ENCODE measurements around the gene STXBP1.

STXBP1 gene

DNA sequence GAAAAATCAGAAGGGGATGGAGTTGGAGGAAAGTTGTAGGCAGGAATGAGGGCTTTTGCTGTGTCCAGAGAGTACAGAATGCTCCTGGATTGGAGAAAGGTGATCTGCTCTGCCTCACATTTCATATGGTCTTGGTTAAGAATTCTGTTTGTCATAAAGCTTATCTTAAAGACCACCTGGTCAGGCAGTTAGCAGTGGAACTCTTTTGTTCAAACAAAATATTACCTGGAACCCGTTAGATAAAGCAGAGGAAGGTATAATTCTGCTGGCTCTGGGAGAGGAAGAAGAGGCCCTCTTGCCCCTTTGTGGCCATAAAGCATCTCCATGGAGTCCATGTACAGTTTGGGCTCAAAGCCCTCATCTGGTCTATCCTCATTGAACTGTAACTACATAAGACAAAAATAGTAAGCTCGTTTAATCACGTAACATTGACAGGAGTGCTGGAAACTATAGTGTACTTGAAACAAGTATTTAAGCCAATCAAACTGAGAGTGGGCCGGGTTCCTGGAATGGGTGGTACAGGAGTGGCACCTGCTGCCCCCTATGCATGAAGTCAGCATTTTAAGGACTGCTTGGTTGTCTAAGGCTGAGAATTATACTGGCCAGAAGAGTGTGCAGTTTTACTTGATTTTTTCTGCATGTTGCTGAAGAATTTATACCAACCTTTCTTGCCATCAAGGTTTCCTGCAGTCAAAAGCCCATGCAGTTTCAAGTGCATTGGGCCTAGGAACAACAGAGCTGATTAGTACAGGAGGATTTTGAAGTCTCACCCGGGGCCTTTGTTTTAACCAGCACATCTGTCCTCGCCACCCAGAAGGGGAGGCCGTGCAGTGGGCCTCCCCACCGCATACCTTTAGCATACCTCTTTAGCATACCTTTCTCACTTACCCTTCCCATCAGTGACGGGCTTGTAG, 39.9 kb downstream of the STXBP1 start:
- TF ChIP-seq, protein P1, sequence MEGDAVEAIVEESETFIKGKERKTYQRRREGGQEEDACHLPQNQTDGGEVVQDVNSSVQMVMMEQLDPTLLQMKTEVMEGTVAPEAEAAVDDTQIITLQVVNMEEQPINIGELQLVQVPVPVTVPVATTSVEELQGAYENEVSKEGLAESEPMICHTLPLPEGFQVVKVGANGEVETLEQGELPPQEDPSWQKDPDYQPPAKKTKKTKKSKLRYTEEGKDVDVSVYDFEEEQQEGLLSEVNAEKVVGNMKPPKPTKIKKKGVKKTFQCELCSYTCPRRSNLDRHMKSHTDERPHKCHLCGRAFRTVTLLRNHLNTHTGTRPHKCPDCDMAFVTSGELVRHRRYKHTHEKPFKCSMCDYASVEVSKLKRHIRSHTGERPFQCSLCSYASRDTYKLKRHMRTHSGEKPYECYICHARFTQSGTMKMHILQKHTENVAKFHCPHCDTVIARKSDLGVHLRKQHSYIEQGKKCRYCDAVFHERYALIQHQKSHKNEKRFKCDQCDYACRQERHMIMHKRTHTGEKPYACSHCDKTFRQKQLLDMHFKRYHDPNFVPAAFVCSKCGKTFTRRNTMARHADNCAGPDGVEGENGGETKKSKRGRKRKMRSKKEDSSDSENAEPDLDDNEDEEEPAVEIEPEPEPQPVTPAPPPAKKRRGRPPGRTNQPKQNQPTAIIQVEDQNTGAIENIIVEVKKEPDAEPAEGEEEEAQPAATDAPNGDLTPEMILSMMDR (IDR thresholded peaks at IDR 0.05; ENCODE audit: poor library complexity, severe bottlenecking), result no peak
- no peaks in the 10 kb centered on the region for H3K4me1 ChIP-seq (ENCODE audit: insufficient read depth, poor library complexity, severe bottlenecking)

DNA sequence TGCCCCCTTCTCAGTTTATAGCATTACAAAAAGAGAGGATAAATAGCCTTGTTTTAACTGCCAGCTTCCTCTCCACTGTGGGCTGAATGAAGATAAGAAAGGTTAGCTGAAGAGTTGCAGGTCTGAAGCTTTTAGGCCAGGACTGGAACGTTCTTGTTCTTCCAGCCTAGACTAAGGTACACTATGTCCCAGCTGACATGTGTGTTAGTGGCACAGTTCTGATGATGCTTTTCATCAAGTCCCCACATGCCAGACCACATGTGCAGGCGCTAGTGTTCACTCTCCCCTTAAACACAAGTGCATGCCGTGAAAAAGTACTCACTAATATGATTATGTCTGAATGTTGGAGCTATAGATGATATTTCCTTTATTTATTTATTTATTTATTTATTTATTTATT, 40.7 kb downstream of the STXBP1 start:
- TF ChIP-seq, protein P1 (IDR thresholded peaks at IDR 0.05; ENCODE audit: poor library complexity, severe bottlenecking), result no peak
- ATAC-seq (ENCODE audit: low read depth) (no peak), DNase-seq (ENCODE audit: low spot score) (no peak)
- H3K4me1 ChIP-seq (ENCODE audit: insufficient read depth, poor library complexity, severe bottlenecking), result no peaks in the 10 kb centered on the region
- no peak overlapping the region for H3K27ac ChIP-seq (ENCODE audit: poor library complexity, severe bottlenecking)
- 0 out of 2 replicates have a peak, but pooled peaks cover 3% of the 10 kb centered on the region for H3K36me3 ChIP-seq (ENCODE audit: low read depth)
- no peaks in the 10 kb centered on the region for H3K27me3 ChIP-seq (ENCODE audit: insufficient read depth, poor library complexity, severe bottlenecking)
- no peak overlapping the region for H3K4me3 ChIP-seq (ENCODE audit: severe bottlenecking)
- no peaks in the 10 kb centered on the region for H3K9me3 ChIP-seq (ENCODE audit: severe bottlenecking)

More for the DNA sequence above, 39.9 kb downstream of the STXBP1 start:
- ATAC-seq (ENCODE audit: low read depth), result no peak
- Histone ChIP-seq H3K4me3 (ENCODE audit: severe bottlenecking) (no peak overlapping the region), H3K27ac (ENCODE audit: poor library complexity, severe bottlenecking) (no peak overlapping the region), H3K27me3 (ENCODE audit: insufficient read depth, poor library complexity, severe bottlenecking) (no peaks in the 10 kb centered on the region), H3K36me3 (ENCODE audit: low read depth) (0 out of 2 replicates have a peak, but pooled peaks cover 3% of the 10 kb centered on the region), H3K9me3 (ENCODE audit: severe bottlenecking) (no peaks in the 10 kb centered on the region)
- no peak for DNase-seq (ENCODE audit: low spot score)

DNA sequence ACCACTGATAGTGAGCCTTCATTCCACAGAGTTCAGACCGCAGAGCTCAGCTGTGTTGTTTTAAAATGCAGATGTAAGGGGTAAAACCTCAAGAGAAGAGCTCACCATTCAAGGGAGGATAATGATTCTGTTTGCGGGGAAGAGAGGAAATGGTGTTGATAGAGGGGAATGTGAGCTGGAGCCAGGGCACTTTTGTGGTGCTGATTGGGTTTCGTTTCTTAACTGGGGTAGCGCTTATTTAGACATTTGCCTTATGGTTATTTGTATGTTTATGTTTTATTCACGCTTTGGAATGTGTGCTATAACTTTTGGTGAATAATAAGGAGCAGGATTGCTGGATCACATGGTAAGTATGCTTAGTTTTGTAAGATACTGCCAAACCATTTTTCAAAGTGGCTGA, 42.5 kb downstream of the STXBP1 start:
- Histone ChIP-seq H3K27me3 (ENCODE audit: insufficient read depth, poor library complexity, severe bottlenecking) (no peaks in the 10 kb centered on the region), H3K4me1 (ENCODE audit: insufficient read depth, poor library complexity, severe bottlenecking) (no peaks in the 10 kb centered on the region), H3K9me3 (ENCODE audit: severe bottlenecking) (no peaks in the 10 kb centered on the region), H3K4me3 (ENCODE audit: severe bottlenecking) (no peak overlapping the region), H3K36me3 (ENCODE audit: low read depth) (peaks cover 3% of the 10 kb centered on the region; the same call in 1 of the 2 replicates), H3K27ac (ENCODE audit: poor library complexity, severe bottlenecking) (no peak overlapping the region)
- ATAC-seq (ENCODE audit: low read depth), result no peak
- no peak for DNase-seq (ENCODE audit: low spot score)
- TF ChIP-seq, protein P1 (IDR thresholded peaks at IDR 0.05; ENCODE audit: poor library complexity, severe bottlenecking), result no peak

DNA sequence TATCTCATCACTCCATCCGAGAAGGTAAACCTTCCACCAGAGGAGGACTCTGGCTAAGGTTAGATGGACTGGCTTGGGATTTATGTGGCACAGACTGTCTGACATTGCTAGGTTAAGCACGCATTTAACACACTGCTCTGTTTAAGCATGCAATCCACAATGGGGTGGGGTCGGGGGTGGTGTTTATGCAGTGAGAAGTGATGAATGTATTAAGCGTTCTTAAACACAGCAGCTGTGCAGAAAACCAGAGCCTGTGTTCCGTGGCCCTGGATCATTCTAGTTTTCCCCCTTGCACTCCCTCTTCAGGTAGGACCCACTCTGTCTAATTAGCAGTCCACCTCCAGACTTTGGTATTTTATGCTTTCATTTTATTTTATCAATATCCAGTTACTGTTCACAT, 46.4 kb downstream of the STXBP1 start:
- Histone ChIP-seq H3K27ac (ENCODE audit: poor library complexity, severe bottlenecking) (no peak overlapping the region), H3K4me3 (ENCODE audit: severe bottlenecking) (no peak overlapping the region), H3K27me3 (ENCODE audit: insufficient read depth, poor library complexity, severe bottlenecking) (no peaks in the 10 kb centered on the region), H3K36me3 (ENCODE audit: low read depth) (peaks cover 13% of the 10 kb centered on the region), H3K4me1 (ENCODE audit: insufficient read depth, poor library complexity, severe bottlenecking) (no peaks in the 10 kb centered on the region), H3K9me3 (ENCODE audit: severe bottlenecking) (no peaks in the 10 kb centered on the region)
- no peak for ATAC-seq (ENCODE audit: low read depth)
- TF ChIP-seq, protein P1 (IDR thresholded peaks at IDR 0.05; ENCODE audit: poor library complexity, severe bottlenecking), result no peak
- no peak for DNase-seq (ENCODE audit: low spot score)
